ENCODE data around the gene SHISA3. TPM values are rescaled to one million over a fixed set of nuclear protein-coding genes. Genes with fewer than 3 reads are reported as not detected.

Gene SHISA3
- total RNA-seq, 1 experiment from 2014 or later: 1.6 TPM

GRCh38 chr4:42377497-42377896, 19.8 kb upstream of the SHISA3 start:
- no peak for DNase-seq
- H3K9me3 ChIP-seq: no peaks in the 10 kb centered on the region
- no peaks in the 10 kb centered on the region for H3K36me3 ChIP-seq
- H3K4me3 ChIP-seq: no peak overlapping the region
- H3K27me3 ChIP-seq: no peaks in the 10 kb centered on the region

- Histone ChIP-seq H3K27me3 (no peaks in the 10 kb centered on the region), H3K36me3 (no peaks in the 10 kb centered on the region), H3K4me3 (no peak overlapping the region), H3K9me3 (no peaks in the 10 kb centered on the region)
- DNase-seq: no peak
These were observed 15.6 kb upstream of the SHISA3 start for GRCh38 chr4:42381666-42382065.

- no peak for DNase-seq
- Histone ChIP-seq H3K27me3 (no peaks in the 10 kb centered on the region), H3K9me3 (no peaks in the 10 kb centered on the region), H3K36me3 (no peaks in the 10 kb centered on the region), H3K4me3 (no peak overlapping the region)
These were observed 11.8 kb upstream of the SHISA3 start for GRCh38 chr4:42385516-42385915.

- no peak for DNase-seq
These were observed 6.5 kb upstream of the SHISA3 start for GRCh38 chr4:42390622-42391354.

GRCh38 chr4:42391355-42391664, 6.0 kb upstream of the SHISA3 start:
- no peaks in the 10 kb centered on the region for H3K36me3 ChIP-seq
- H3K27me3 ChIP-seq: no peaks in the 10 kb centered on the region
- no peak for DNase-seq
- no peaks in the 10 kb centered on the region for H3K9me3 ChIP-seq
- H3K4me3 ChIP-seq: no peak overlapping the region

More at GRCh38 chr4:42390622-42391354, 6.5 kb upstream of the SHISA3 start:
- Histone ChIP-seq H3K4me3 (no peak overlapping the region), H3K9me3 (no peaks in the 10 kb centered on the region), H3K27me3 (no peaks in the 10 kb centered on the region), H3K36me3 (no peaks in the 10 kb centered on the region)

GRCh38 chr4:42391981-42392380, 5.3 kb upstream of the SHISA3 start:
- no peak overlapping the region for H3K4me3 ChIP-seq
- no peaks in the 10 kb centered on the region for H3K36me3 ChIP-seq
- no peaks in the 10 kb centered on the region for H3K27me3 ChIP-seq
- DNase-seq: no peak
- H3K9me3 ChIP-seq: no peaks in the 10 kb centered on the region

- Histone ChIP-seq H3K36me3 (no peaks in the 10 kb centered on the region), H3K27me3 (no peaks in the 10 kb centered on the region), H3K4me3 (no peak overlapping the region), H3K9me3 (no peaks in the 10 kb centered on the region)
- DNase-seq: no peak
These were observed 4.9 kb upstream of the SHISA3 start for GRCh38 chr4:42392436-42392835.

- Histone ChIP-seq H3K36me3 (no peaks in the 10 kb centered on the region), H3K4me3 (no peak overlapping the region), H3K9me3 (no peaks in the 10 kb centered on the region), H3K27me3 (no peaks in the 10 kb centered on the region)
- no peak for DNase-seq
These were observed 1.7 kb upstream of the SHISA3 start for GRCh38 chr4:42395595-42395994.

GRCh38 chr4:42396361-42396751, 932 bp upstream of the SHISA3 start:
- no peak for DNase-seq
- Histone ChIP-seq H3K9me3 (no peaks in the 10 kb centered on the region), H3K27me3 (no peaks in the 10 kb centered on the region), H3K36me3 (no peaks in the 10 kb centered on the region), H3K4me3 (no peak overlapping the region)

- DNase-seq: no peak
- H3K4me3 ChIP-seq: peak overlapping the region; percentile 54
- no peaks in the 10 kb centered on the region for H3K36me3 ChIP-seq
- no peaks in the 10 kb centered on the region for H3K27me3 ChIP-seq
- H3K9me3 ChIP-seq: no peaks in the 10 kb centered on the region
These were observed 415 bp downstream of the SHISA3 start for GRCh38 chr4:42397635-42398170.

- Histone ChIP-seq H3K27me3 (no peaks in the 10 kb centered on the region), H3K4me3 (peak overlapping the region; percentile 54), H3K9me3 (no peaks in the 10 kb centered on the region), H3K36me3 (no peaks in the 10 kb centered on the region)
- peak; percentile 50 for DNase-seq
These were observed 1.0 kb downstream of the SHISA3 start for GRCh38 chr4:42398171-42398870.

- Histone ChIP-seq H3K27me3 (no peaks in the 10 kb centered on the region), H3K36me3 (no peaks in the 10 kb centered on the region), H3K4me3 (peak overlapping the region; percentile 54), H3K9me3 (no peaks in the 10 kb centered on the region)
- DNase-seq: no peak
These were observed 1.6 kb downstream of the SHISA3 start for GRCh38 chr4:42398871-42399331.

- no peaks in the 10 kb centered on the region for H3K9me3 ChIP-seq
- DNase-seq: no peak
- no peaks in the 10 kb centered on the region for H3K27me3 ChIP-seq
- H3K36me3 ChIP-seq: no peaks in the 10 kb centered on the region
- no peak overlapping the region for H3K4me3 ChIP-seq
These were observed 2.1 kb downstream of the SHISA3 start for GRCh38 chr4:42399393-42399792.

GRCh38 chr4:42401171-42401570, 3.9 kb downstream of the SHISA3 start:
- Histone ChIP-seq H3K27me3 (no peaks in the 10 kb centered on the region), H3K4me3 (no peak overlapping the region), H3K9me3 (no peaks in the 10 kb centered on the region), H3K36me3 (no peaks in the 10 kb centered on the region)
- no peak for DNase-seq

GRCh38 chr4:42404001-42404400, 6.7 kb downstream of the SHISA3 start:
- no peak for DNase-seq
- Histone ChIP-seq H3K36me3 (no peaks in the 10 kb centered on the region), H3K9me3 (no peaks in the 10 kb centered on the region), H3K27me3 (no peaks in the 10 kb centered on the region), H3K4me3 (no peak overlapping the region)

- H3K36me3 ChIP-seq: no peaks in the 10 kb centered on the region
- no peak for DNase-seq
- H3K4me3 ChIP-seq: no peak overlapping the region
- H3K27me3 ChIP-seq: no peaks in the 10 kb centered on the region
- H3K9me3 ChIP-seq: no peaks in the 10 kb centered on the region
These were observed 13.2 kb downstream of the SHISA3 start for GRCh38 chr4:42410446-42410845.

- Histone ChIP-seq H3K27me3 (no peaks in the 10 kb centered on the region), H3K4me3 (0 out of 2 replicates have a peak overlapping the region, but pooled peaks have one; percentile 5), H3K36me3 (no peaks in the 10 kb centered on the region), H3K9me3 (no peaks in the 10 kb centered on the region)
- DNase-seq: no peak
These were observed 14.5 kb downstream of the SHISA3 start for GRCh38 chr4:42411803-42412202.

GRCh38 chr4:42412251-42412650, 15.0 kb downstream of the SHISA3 start:
- H3K27me3 ChIP-seq: no peaks in the 10 kb centered on the region
- H3K9me3 ChIP-seq: no peaks in the 10 kb centered on the region
- 0 out of 2 replicates have a peak overlapping the region, but pooled peaks have one; percentile 5 for H3K4me3 ChIP-seq
- DNase-seq: no peak
- no peaks in the 10 kb centered on the region for H3K36me3 ChIP-seq

All from MG63 (cell line).